GM21717 (cell line): Measurements from ENCODE around the gene COA1.
"Not testable (repeated sequence)": the region's sequence is repeated elsewhere in the genome, so short reads cannot be mapped to it uniquely, and the experiment has no call there.

Experiments used
- ATAC-seq: cut with Tn5 transposase; IDR thresholded peaks from one replicate; pipeline ENCODE4 v1.9.1; 2021; ENCODE audit warnings: mild to moderate bottlenecking, moderate library complexity; ENCODE audit not compliant: unreplicated experiment

Gene COA1

GRCh38 chr7:43758822-43759683 lies 29.7 kb upstream of the COA1 start:
- peak; percentile 51 for ATAC-seq

GRCh38 chr7:43758029-43758821 lies 28.9 kb upstream of the COA1 start, which contains the start of gene BLVRA:
TSS of gene BLVRA (plus strand) at chr7:43758680. CDS start at chr7:43771159, 12,479 bp downstream.
- ATAC-seq = peak; percentile 47

- no peak for ATAC-seq
Measured at GRCh38 chr7:43757073-43757720, 27.9 kb upstream of the COA1 start.

GRCh38 chr7:43756368-43757072 lies 27.2 kb upstream of the COA1 start:
- ATAC-seq = no peak

GRCh38 chr7:43754596-43754995 lies 25.3 kb upstream of the COA1 start:
- ATAC-seq = no peak

GRCh38 chr7:43753843-43754242 lies 24.5 kb upstream of the COA1 start:
- ATAC-seq = no peak

- no peak for ATAC-seq
Measured at GRCh38 chr7:43753271-43753810, 24.0 kb upstream of the COA1 start.

- ATAC-seq = no peak
Measured at GRCh38 chr7:43752411-43752810, 23.1 kb upstream of the COA1 start.

GRCh38 chr7:43750016-43750887 lies 20.9 kb upstream of the COA1 start:
- no peak for ATAC-seq

GRCh38 chr7:43749383-43749940 lies 20.1 kb upstream of the COA1 start:
- no peak for ATAC-seq

GRCh38 chr7:43747328-43748105 lies 18.2 kb upstream of the COA1 start:
- no peak for ATAC-seq

GRCh38 chr7:43742692-43743091 lies 13.4 kb upstream of the COA1 start:
- ATAC-seq = no peak

GRCh38 chr7:43737467-43738127 lies 8.3 kb upstream of the COA1 start:
- no peak for ATAC-seq

GRCh38 chr7:43735802-43736603 lies 6.7 kb upstream of the COA1 start:
- ATAC-seq = peak; percentile 70

GRCh38 chr7:43735403-43735801 lies 6.1 kb upstream of the COA1 start:
- ATAC-seq = peak; percentile 27

GRCh38 chr7:43734575-43735332 lies 5.4 kb upstream of the COA1 start:
- ATAC-seq = not testable (repeated sequence)
